ENCODE results near the gene DXO. TPM values are rescaled to one million over a fixed set of nuclear protein-coding genes. Genes with fewer than 3 reads are reported as not detected.
"Not testable (repeated sequence)": the region's sequence is repeated elsewhere in the genome, so short reads cannot be mapped to it uniquely, and the experiment has no call there.

The DXO gene
- total RNA-seq, result 33.9 and 36.1 TPM in 2 replicates
- 34.0 TPM for total RNA-seq (2013)
- polyA plus RNA-seq, result 139 and 150 TPM in 2 replicates
- polyA minus RNA-seq, result 65.1 and 68.8 TPM in 2 replicates

GRCh38 chr6:31971993-31972708 is at the start of gene DXO:
Gene DXO, minus strand, starts transcription at chr6:31972138. Its CDS starts 463 bp downstream, at chr6:31971675.
- H2AFZ ChIP-seq (ENCODE audit: insufficient read depth, low read depth, low read length, poor library complexity, severe bottlenecking), result peak within 1 kb of the TSS; percentile 77
- H3K9ac ChIP-seq (ENCODE audit: low read length), result peak within 1 kb of the TSS; percentile 98
- ATAC-seq (ENCODE audit: low read depth), result peak; percentile 89
- H3K27me3 ChIP-seq (replicated peaks in 1 of 4; ENCODE audit: control extremely low read depth in 1 of 4, control insufficient read depth in 3 of 4, insufficient read depth in 4 of 4, low read length in 3 of 4), result no peaks in the 10 kb centered on the region
- peak within 1 kb of the TSS; percentile 100 for H3K27ac Mint-ChIP-seq
- peaks cover under 1 to 30% of the 10 kb centered on the region in 2 experiments for H3K36me3 ChIP-seq (replicated peaks in 1 of 2; ENCODE audit: control extremely low read depth in 1 of 2, control insufficient read depth in 1 of 2, extremely low read depth in 1 of 2, insufficient read depth in 2 of 2, low read length in 1 of 2)
- CTCF ChIA-PET, result interaction anchor here (1.2 to 1.8 kb wide), 3 partner anchors 13 to 21 kb away, joined by 3 to 10 read pairs (median 6); partner anchors contain the start of genes NELFE and SKIC2
- H3K4me3 ChIP-seq (ENCODE audit: control extremely low read depth in 1 of 5, extremely low read depth in 1 of 5, insufficient read depth in 1 of 5, low read depth in 2 of 5, low read length in 4 of 5), result peak within 1 kb of the TSS; percentile 51 to 92 (median 80)
- intact Hi-C loops (cut with micrococcal nuclease), result loop anchor here (1.0 to 10.0 kb wide), 5 partner anchors 13 to 1907 kb away; partner anchors contain the start of genes CLIC1, HSD17B8, POLR1H and PPP1R11
- peak within 1 kb of the TSS; percentile 98 for H3K4me3 Mint-ChIP-seq
- H3K4me2 ChIP-seq (replicated peaks; ENCODE audit: low read depth, low read length, poor library complexity, severe bottlenecking), result peak within 1 kb of the TSS; percentile 89
- H3K4me1 ChIP-seq (ENCODE audit: control insufficient read depth in 2 of 2, insufficient read depth in 2 of 2, low read length in 2 of 2), result peaks cover 18 to 23% of the 10 kb centered on the region in 2 donors
- H3K27me3 Mint-ChIP-seq, result no peaks in the 10 kb centered on the region
- H3K9me3 ChIP-seq (ENCODE audit: control extremely low read depth in 1 of 3, control insufficient read depth in 2 of 3, insufficient read depth in 1 of 3, low read length in 2 of 3), result peaks cover 0 to 3% (median 0%) of the 10 kb centered on the region in 3 donors
- peaks cover 34% of the 10 kb centered on the region for H3K4me1 Mint-ChIP-seq
- TF ChIP-seq EZH2 (IDR thresholded peaks at IDR 0.05; ENCODE audit: borderline replicate concordance, insufficient read depth, low read depth, low read length, poor library complexity, severe bottlenecking), result no peak
- no peak for TF ChIP-seq CTCF (IDR thresholded peaks at IDR 0.05)
- H3K79me2 ChIP-seq (ENCODE audit: control insufficient read depth, insufficient read depth, low read length), result peaks cover 11% of the 10 kb centered on the region
- no peaks in the 10 kb centered on the region for H3K9me3 Mint-ChIP-seq (ENCODE audit: insufficient read depth)
- POLR2A ChIA-PET, result interaction anchor here (0.7 to 3.6 kb wide), 11 partner anchors 9 to 1355 kb away, joined by 3 to 24 read pairs (median 5); partner anchors contain the start of genes ATF6B, BAG6, DDX39B and EHMT2
- DNase-seq, result peak; percentile 100
- peak within 1 kb of the TSS; percentile 96 to 100 for H3K27ac ChIP-seq (ENCODE audit: low read length in 2 of 2)
- under 1% methylated on average over 60 of the region's 62 CpGs for WGBS (ENCODE audit: insufficient coverage)
- H4K20me1 ChIP-seq (ENCODE audit: control insufficient read depth, insufficient read depth, low read length, poor library complexity, severe bottlenecking), result no peaks in the 10 kb centered on the region

GRCh38 chr6:32014547-32014946 is 42.6 kb upstream of the DXO start, which contains the start of gene C4B:
Gene C4B, plus strand, starts transcription at chr6:32014795. Its CDS starts 51 bp downstream, at chr6:32014846.
- H3K9me3 Mint-ChIP-seq (ENCODE audit: insufficient read depth); ATAC-seq (ENCODE audit: low read depth); H3K36me3 ChIP-seq (replicated peaks in 1 of 2; ENCODE audit: control extremely low read depth in 1 of 2, control insufficient read depth in 1 of 2, extremely low read depth in 1 of 2, insufficient read depth in 2 of 2, low read length in 1 of 2); DNase-seq; H3K4me3 Mint-ChIP-seq; POLR2A ChIA-PET; H3K4me2 ChIP-seq (replicated peaks; ENCODE audit: low read depth, low read length, poor library complexity, severe bottlenecking); CTCF ChIA-PET; intact Hi-C loops (cut with micrococcal nuclease); H3K27me3 Mint-ChIP-seq; H3K27me3 ChIP-seq (replicated peaks in 1 of 4; ENCODE audit: control extremely low read depth in 1 of 4, control insufficient read depth in 3 of 4, insufficient read depth in 4 of 4, low read length in 3 of 4); H2AFZ ChIP-seq (ENCODE audit: insufficient read depth, low read depth, low read length, poor library complexity, severe bottlenecking); H3K4me1 Mint-ChIP-seq; H3K4me1 ChIP-seq (ENCODE audit: control insufficient read depth in 2 of 2, insufficient read depth in 2 of 2, low read length in 2 of 2); H3K27ac Mint-ChIP-seq; H3K79me2 ChIP-seq (ENCODE audit: control insufficient read depth, insufficient read depth, low read length); H3K9ac ChIP-seq (ENCODE audit: low read length); H3K9me3 ChIP-seq (ENCODE audit: control extremely low read depth in 1 of 3, control insufficient read depth in 2 of 3, insufficient read depth in 1 of 3, low read length in 2 of 3); H3K4me3 ChIP-seq (ENCODE audit: control extremely low read depth in 1 of 5, extremely low read depth in 1 of 5, insufficient read depth in 1 of 5, low read depth in 2 of 5, low read length in 4 of 5); H3K27ac ChIP-seq (ENCODE audit: low read length in 2 of 2); H4K20me1 ChIP-seq (ENCODE audit: control insufficient read depth, insufficient read depth, low read length, poor library complexity, severe bottlenecking): not testable (repeated sequence)
- WGBS (ENCODE audit: insufficient coverage), result no CpG with 5 or more reads among the region's 6 CpGs

- H3K9me3 ChIP-seq (ENCODE audit: control extremely low read depth in 1 of 3, control insufficient read depth in 2 of 3, insufficient read depth in 1 of 3, low read length in 2 of 3); H3K27ac Mint-ChIP-seq; CTCF ChIA-PET; H3K9ac ChIP-seq (ENCODE audit: low read length); H3K4me3 ChIP-seq (ENCODE audit: control extremely low read depth in 1 of 5, extremely low read depth in 1 of 5, insufficient read depth in 1 of 5, low read depth in 2 of 5, low read length in 4 of 5); H3K27ac ChIP-seq (ENCODE audit: low read length in 2 of 2); H3K4me3 Mint-ChIP-seq; DNase-seq; intact Hi-C loops (cut with micrococcal nuclease); H3K9me3 Mint-ChIP-seq (ENCODE audit: insufficient read depth); H3K4me1 ChIP-seq (ENCODE audit: control insufficient read depth in 2 of 2, insufficient read depth in 2 of 2, low read length in 2 of 2); H3K27me3 Mint-ChIP-seq; H4K20me1 ChIP-seq (ENCODE audit: control insufficient read depth, insufficient read depth, low read length, poor library complexity, severe bottlenecking); H3K4me1 Mint-ChIP-seq; H3K27me3 ChIP-seq (replicated peaks in 1 of 4; ENCODE audit: control extremely low read depth in 1 of 4, control insufficient read depth in 3 of 4, insufficient read depth in 4 of 4, low read length in 3 of 4); H2AFZ ChIP-seq (ENCODE audit: insufficient read depth, low read depth, low read length, poor library complexity, severe bottlenecking); H3K79me2 ChIP-seq (ENCODE audit: control insufficient read depth, insufficient read depth, low read length); POLR2A ChIA-PET; H3K4me2 ChIP-seq (replicated peaks; ENCODE audit: low read depth, low read length, poor library complexity, severe bottlenecking); H3K36me3 ChIP-seq (replicated peaks in 1 of 2; ENCODE audit: control extremely low read depth in 1 of 2, control insufficient read depth in 1 of 2, extremely low read depth in 1 of 2, insufficient read depth in 2 of 2, low read length in 1 of 2); ATAC-seq (ENCODE audit: low read depth): not testable (repeated sequence)
- WGBS (ENCODE audit: insufficient coverage), result no CpG with 5 or more reads among the region's 5 CpGs
Measured at GRCh38 chr6:32013738-32014137, 41.8 kb upstream of the DXO start.

All from B cell (primary cell).